ENCODE results near the gene EEF2. TPM values are rescaled to one million over a fixed set of nuclear protein-coding genes. Genes with fewer than 3 reads are reported as not detected.
A peak's percentile ranks its signal among the peaks of the same experiment; 100 is the strongest.
"Not testable (repeated sequence)": the region's sequence is repeated elsewhere in the genome, so short reads cannot be mapped to it uniquely, and the experiment has no call there.

Gene EEF2
- total RNA-seq, 2 donors from 2014 or later, result 1,815 to 2,062 TPM

- ATAC-seq (no peak), DNase-seq (no peak)
- intact Hi-C loops (cut with DNase I), result loop anchor here in 1 of 2 donors (5.0 kb wide), 1 partner anchor 35 kb away; no protein-coding TSS in a partner anchor
Observed at GRCh38 chr19:4016903-4017638, 31.8 kb upstream of the EEF2 start.

GRCh38 chr19:4016486-4016885, 31.2 kb upstream of the EEF2 start:
- no peak for ATAC-seq
- no peak for DNase-seq
- intact Hi-C loops (cut with DNase I), result loop anchor here in 1 of 2 donors (5.0 kb wide), 1 partner anchor 36 kb away; no protein-coding TSS in a partner anchor

GRCh38 chr19:4015705-4016402, 30.6 kb upstream of the EEF2 start:
- no peak for DNase-seq

GRCh38 chr19:4014541-4015491, 29.6 kb upstream of the EEF2 start:
- DNase-seq, result peak; percentile 46
- intact Hi-C loops (cut with DNase I), result loop anchor here in 1 of 2 donors (5.0 kb wide), 1 partner anchor 37 kb away; no protein-coding TSS in a partner anchor

More at GRCh38 chr19:4015705-4016402, 30.6 kb upstream of the EEF2 start:
- intact Hi-C loops (cut with DNase I), result loop anchor here in 1 of 2 donors (5.0 kb wide), 1 partner anchor 36 kb away; no protein-coding TSS in a partner anchor
- peak; percentile 4 to 25 for ATAC-seq

GRCh38 chr19:4013886-4014540, 28.8 kb upstream of the EEF2 start:
- intact Hi-C loops (cut with DNase I), result no loop called here
- DNase-seq, result no peak
- ATAC-seq, result no peak

More at GRCh38 chr19:4014541-4015491, 29.6 kb upstream of the EEF2 start:
- ATAC-seq, result peak; percentile 44 to 62

GRCh38 chr19:4012975-4013634, 27.8 kb upstream of the EEF2 start:
- intact Hi-C loops (cut with DNase I), result no loop called here
- DNase-seq (no peak), ATAC-seq (no peak)

GRCh38 chr19:4012092-4012974, 27.1 kb upstream of the EEF2 start:
- intact Hi-C loops (cut with DNase I), result no loop called here
- no peak for DNase-seq
- ATAC-seq, result no peak

- DNase-seq; ATAC-seq; intact Hi-C loops (cut with DNase I): not testable (repeated sequence)
Observed at GRCh38 chr19:4011430-4011829, 26.2 kb upstream of the EEF2 start.

- ATAC-seq, result no peak
- intact Hi-C loops (cut with DNase I), result no loop called here
- no peak for DNase-seq
Observed at GRCh38 chr19:4010808-4011110, 25.5 kb upstream of the EEF2 start.

GRCh38 chr19:4009990-4010807, 24.9 kb upstream of the EEF2 start:
- no peak for ATAC-seq
- intact Hi-C loops (cut with DNase I), result no loop called here

GRCh38 chr19:4007836-4008539, 22.7 kb upstream of the EEF2 start:
- DNase-seq, result no peak
- peak; percentile 3 to 4 for ATAC-seq
- intact Hi-C loops (cut with DNase I), result no loop called here

More at GRCh38 chr19:4009990-4010807, 24.9 kb upstream of the EEF2 start:
- no peak for DNase-seq

- peak; percentile 96 for DNase-seq
- peak; percentile 97 for ATAC-seq
- intact Hi-C loops (cut with DNase I), result no loop called here
Observed at GRCh38 chr19:4007021-4007835, 22.0 kb upstream of the EEF2 start, which contains the start of gene PIAS4. PIAS4 (plus strand) TSS chr19:4007736; CDS start chr19:4007761, 25 bp downstream.

GRCh38 chr19:4005436-4005835, 20.2 kb upstream of the EEF2 start:
- intact Hi-C loops (cut with DNase I); DNase-seq; ATAC-seq: not testable (repeated sequence)

GRCh38 chr19:4000798-4001197, 15.5 kb upstream of the EEF2 start:
- ATAC-seq; intact Hi-C loops (cut with DNase I); DNase-seq: not testable (repeated sequence)

All from left cardiac atrium (tissue), 4 donors.